Ishikawa (cell line): Measurements from ENCODE around the gene ARPC1A.

ENCODE experiments used
- EP300 ChIP-seq: IDR thresholded peaks from 2 replicates; pipeline ENCODE4 v1.6.1; 2012; ENCODE audit warnings: borderline replicate concordance
- FOXM1 ChIP-seq: IDR thresholded peaks from 2 replicates; pipeline ENCODE4 v1.6.1; 2012; ENCODE audit warnings: low read depth, borderline replicate concordance
- MAX ChIP-seq: IDR thresholded peaks from 2 replicates; pipeline ENCODE4 v1.6.1; 2012
- NFIC ChIP-seq: IDR thresholded peaks from 2 replicates; pipeline ENCODE4 v1.6.1; 2012
- RAD21 ChIP-seq: IDR thresholded peaks from 2 replicates; pipeline ENCODE4 v1.6.1; 2012; ENCODE audit warnings: low read depth
- REST ChIP-seq: IDR thresholded peaks from 2 replicates; pipeline ENCODE4 v1.6.1; 2012; ENCODE audit warnings: low read depth, mild to moderate bottlenecking
- TAF1 ChIP-seq: IDR thresholded peaks from 2 replicates; pipeline ENCODE4 v1.6.1; 2012; ENCODE audit warnings: low read depth, mild to moderate bottlenecking
- TCF12 ChIP-seq: IDR thresholded peaks from 2 replicates; pipeline ENCODE4 v1.6.1; 2012; ENCODE audit warnings: low read depth
- YY1 ChIP-seq: IDR thresholded peaks from 2 replicates; pipeline ENCODE4 v1.6.1; 2012; ENCODE audit warnings: low read depth

GRCh38 chr7:99372275-99373090, 46.8 kb downstream of the ARPC1A start:
- TF ChIP-seq RAD21 (no peak), NFIC (peak; percentile 49; the same call in 1 of the 2 replicates), REST (no peak), EP300 (peak; percentile 43; the same call in 1 of the 2 replicates), TAF1 (peak; percentile 43; the same call in 1 of the 2 replicates), MAX (peak; percentile 46; the same call in 1 of the 2 replicates), FOXM1 (no peak), TCF12 (peak; percentile 44; the same call in 1 of the 2 replicates), YY1 (no peak)
